GM12864 (cell line): ENCODE results near the gene LCP2.

ENCODE experiments used
- DNase-seq: peaks from one replicate; pipeline ENCODE4 v3.0.0-alpha.2; 2011; ENCODE audit warnings: low read depth
- H3K4me3 ChIP-seq: 2 replicates; pipeline ENCODE4 v1.5.1; 2011; ENCODE audit warnings: mild to moderate bottlenecking, low read depth, low read length, control low read depth
- TF ChIP-seq, protein P1 (sequence below): IDR thresholded peaks from 2 replicates; pipeline ENCODE4 v1.5.1; 2011; ENCODE audit warnings: low read depth, mild to moderate bottlenecking, moderate library complexity, low read length, control low read depth, inconsistent platforms; ENCODE audit errors: missing control alignments

The LCP2 gene

DNA sequence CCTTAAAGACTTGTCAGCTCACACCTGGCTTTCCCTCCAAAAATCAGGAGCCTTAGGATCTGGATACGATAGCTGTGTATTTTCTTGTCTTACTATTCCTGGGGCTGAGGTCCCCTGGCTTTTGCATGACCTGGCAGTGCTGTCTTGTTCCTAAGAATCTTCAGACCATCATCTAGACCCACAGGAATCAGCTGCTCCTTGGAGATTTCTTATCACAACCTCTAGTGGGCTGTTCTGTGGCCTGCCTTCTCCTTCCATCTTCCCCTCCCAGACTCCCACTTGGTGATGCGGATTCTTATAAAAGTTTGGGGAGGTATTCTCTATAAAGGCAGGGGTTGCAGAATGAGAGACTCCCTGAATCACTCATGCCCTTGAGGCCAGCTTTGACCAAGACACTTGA, 21.4 kb downstream of the LCP2 start:
- no peak overlapping the region for H3K4me3 ChIP-seq
- DNase-seq: no peak
- TF ChIP-seq, protein P1, sequence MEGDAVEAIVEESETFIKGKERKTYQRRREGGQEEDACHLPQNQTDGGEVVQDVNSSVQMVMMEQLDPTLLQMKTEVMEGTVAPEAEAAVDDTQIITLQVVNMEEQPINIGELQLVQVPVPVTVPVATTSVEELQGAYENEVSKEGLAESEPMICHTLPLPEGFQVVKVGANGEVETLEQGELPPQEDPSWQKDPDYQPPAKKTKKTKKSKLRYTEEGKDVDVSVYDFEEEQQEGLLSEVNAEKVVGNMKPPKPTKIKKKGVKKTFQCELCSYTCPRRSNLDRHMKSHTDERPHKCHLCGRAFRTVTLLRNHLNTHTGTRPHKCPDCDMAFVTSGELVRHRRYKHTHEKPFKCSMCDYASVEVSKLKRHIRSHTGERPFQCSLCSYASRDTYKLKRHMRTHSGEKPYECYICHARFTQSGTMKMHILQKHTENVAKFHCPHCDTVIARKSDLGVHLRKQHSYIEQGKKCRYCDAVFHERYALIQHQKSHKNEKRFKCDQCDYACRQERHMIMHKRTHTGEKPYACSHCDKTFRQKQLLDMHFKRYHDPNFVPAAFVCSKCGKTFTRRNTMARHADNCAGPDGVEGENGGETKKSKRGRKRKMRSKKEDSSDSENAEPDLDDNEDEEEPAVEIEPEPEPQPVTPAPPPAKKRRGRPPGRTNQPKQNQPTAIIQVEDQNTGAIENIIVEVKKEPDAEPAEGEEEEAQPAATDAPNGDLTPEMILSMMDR: no peak

DNA sequence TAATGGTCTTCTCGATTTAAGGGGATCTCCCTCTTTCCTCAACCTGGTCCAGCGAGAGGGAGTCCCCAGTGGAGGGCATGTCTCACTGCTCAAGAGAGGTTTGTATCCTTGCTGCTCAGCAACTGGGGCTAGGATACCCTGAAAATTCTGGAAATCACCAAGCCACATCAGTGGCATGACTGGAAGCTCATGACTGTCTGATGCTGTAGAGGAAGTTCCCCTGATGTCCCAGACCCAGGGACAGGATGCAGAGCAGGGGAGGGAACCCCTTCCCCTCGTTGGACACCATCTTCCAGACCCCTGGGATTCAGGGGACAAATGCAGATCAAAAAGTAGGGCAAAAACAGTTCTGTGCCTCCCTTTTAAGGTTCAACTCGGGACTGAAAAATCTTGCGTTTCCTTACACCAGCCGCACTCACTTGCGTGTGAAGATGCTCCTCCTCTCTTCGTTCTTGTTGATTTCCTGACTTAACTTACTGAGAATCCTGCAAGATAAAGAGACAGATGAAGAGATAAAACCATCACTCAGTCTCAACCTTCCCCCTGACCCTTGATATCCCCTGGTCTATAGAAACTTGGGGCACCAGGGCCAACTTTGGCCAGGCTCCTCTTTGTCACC, 22.1 kb downstream of the LCP2 start:
- TF ChIP-seq, protein P1: no peak
- no peak overlapping the region for H3K4me3 ChIP-seq
- no peak for DNase-seq

DNA sequence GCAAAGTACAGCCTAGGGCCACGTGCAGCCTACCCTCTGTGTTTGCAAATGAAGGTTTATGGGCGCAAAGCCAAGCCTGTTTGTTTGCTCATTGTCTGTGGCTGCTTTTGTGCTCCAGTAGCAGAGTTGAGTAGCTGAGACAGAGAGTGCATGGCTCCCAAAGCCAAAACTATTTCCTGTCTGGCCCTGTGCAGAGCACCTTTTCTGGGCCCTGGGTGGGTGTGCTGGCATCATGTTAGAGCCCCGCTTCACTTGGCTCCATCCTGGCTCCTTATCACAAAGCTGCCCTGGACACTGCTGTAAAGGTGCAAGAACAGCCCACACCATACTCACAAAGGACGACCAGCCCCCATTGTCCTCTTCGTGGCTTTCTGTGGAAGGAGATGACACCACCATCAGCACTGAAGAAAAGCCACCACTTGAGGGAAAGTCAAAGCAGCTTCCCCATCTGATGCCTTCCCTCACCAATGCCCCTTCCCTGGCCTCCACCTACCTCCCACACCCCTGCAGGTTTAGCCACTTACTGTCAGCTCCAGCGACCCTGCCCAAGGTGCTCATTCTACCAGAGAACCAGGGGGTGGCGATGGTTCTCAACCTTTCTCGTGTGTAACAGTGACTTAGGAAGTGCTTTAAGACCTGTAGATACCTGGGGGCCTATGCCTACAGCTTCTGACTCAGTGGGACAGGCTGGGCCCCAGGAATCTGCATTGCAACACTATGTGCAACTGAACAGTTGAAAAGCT, 23.4 kb downstream of the LCP2 start:
- DNase-seq: no peak
- H3K4me3 ChIP-seq: no peak overlapping the region
- TF ChIP-seq, protein P1: peak; percentile 25

DNA sequence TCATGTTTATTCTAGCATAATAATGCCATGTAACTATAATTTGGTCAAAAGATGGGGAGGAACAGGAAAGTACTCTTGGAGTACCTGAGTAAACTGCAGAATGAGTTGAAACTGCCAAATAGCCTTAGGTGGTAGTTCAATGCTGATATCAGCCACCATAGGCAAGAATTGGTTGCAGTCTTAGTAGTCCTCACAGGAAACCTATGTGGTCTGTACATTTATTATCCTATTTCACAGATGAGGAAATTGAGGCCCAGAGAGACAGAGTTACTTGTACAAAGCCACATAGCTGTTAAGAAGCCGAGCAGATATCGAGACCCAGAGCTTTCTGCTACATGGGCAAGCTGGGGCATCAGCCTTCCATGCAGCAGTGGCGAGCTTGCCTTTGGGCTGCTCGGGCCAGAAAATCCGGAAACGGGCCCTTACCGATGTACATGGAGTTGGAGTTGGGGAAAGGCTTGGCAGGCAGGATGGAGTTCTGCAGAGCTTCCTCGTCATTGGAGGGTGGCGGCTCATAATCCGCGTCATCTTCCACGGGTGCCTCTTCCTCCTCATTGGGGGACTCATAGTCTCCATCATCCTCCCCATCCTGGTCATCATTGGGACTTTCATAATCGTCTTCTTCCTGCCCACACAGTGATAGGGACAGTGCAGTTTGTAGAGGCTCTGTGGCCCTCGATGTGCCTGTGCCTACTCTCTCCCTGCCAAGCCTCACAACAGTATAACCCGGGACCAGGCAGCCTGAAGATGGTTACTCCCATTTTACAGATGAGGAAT, 27.1 kb downstream of the LCP2 start:
- DNase-seq: no peak
- H3K4me3 ChIP-seq: no peak overlapping the region
- TF ChIP-seq, protein P1: no peak

DNA sequence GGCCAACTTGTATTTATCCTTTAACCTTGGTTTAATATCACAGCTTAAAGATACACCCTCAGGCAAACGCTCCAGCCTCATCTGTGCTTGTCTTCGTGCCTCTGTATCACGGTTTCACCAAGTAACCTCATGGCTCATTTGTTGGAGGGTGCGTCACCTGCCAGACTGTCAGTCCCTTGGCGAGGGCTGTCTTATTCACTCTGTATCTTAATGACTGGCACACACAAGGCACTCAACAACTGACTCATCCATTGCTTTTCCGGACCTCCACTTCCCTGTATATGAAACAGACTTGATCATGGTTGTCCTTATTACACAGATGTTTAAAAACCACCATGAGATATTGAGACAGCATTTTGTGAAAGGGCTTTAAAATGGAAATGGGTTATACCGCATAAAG, 28.0 kb downstream of the LCP2 start:
- no peak for DNase-seq
- no peak overlapping the region for H3K4me3 ChIP-seq
- TF ChIP-seq, protein P1: no peak

DNA sequence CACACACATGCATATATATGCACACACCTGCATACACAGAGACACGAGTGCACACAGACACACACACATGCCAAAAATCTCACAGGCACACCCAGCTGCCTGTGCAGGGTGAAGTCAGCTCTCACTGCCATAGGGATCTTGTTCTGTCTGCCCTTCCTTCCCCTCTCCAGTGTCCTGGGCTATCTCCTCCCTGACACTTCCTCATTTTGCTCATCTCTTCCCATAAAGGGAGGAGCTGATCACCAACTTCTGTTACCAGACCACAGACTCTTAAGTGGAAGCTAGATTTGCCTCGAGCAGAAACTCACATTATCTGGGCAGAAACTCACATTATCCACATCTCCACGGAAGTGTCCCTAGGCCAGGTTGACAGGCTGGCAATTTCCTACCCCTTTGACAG, 28.7 kb downstream of the LCP2 start:
- no peak overlapping the region for H3K4me3 ChIP-seq
- DNase-seq: no peak
- TF ChIP-seq, protein P1: no peak
